K562 (cell line): ENCODE data around the gene ZDHHC11.

ENCODE experiments used
- POLR2A ChIP-seq: fragments of 450-650 bp; conservative IDR thresholded peaks from 2 replicates; pipeline ENCODE4 v1.6.1; 2016
- ZNF592 ChIP-seq: fragments of 450-650 bp; IDR thresholded peaks from 2 replicates; pipeline ENCODE4 v1.6.1; 2017; ENCODE audit warnings: antibody characterized with exemption, mild to moderate bottlenecking

GRCh38 chr5:885127-885442 is 34.3 kb upstream of the ZDHHC11 start:
- TF ChIP-seq ZNF592: no peak
- no peak for TF ChIP-seq POLR2A
